Measurements from ENCODE around the gene STAT5A. TPM values are rescaled to one million over a fixed set of nuclear protein-coding genes. Genes with fewer than 3 reads are reported as not detected.
"Not testable (repeated sequence)": the region's sequence is repeated elsewhere in the genome, so short reads cannot be mapped to it uniquely, and the experiment has no call there.

The STAT5A gene
- total RNA-seq, 1 experiment from 2014 or later: 0.31 TPM

GRCh38 chr17:42315402-42316156 lies 27.3 kb downstream of the STAT5A start:
- in situ Hi-C loops (cut with HindIII; ENCODE audit: low sequenced_read_pairs): loop anchor here (25.0 kb wide), 1 partner anchor 103 kb away; no protein-coding TSS in a partner anchor
- no peak for DNase-seq (ENCODE audit: low spot score)

GRCh38 chr17:42316755-42317154 lies 28.5 kb downstream of the STAT5A start:
- no peak for DNase-seq (ENCODE audit: low spot score)
- in situ Hi-C loops (cut with HindIII; ENCODE audit: low sequenced_read_pairs): loop anchor here (25.0 kb wide), 1 partner anchor 104 kb away; no protein-coding TSS in a partner anchor

GRCh38 chr17:42317266-42317845 lies 29.1 kb downstream of the STAT5A start:
- peak; percentile 85 for DNase-seq (ENCODE audit: low spot score)
- in situ Hi-C loops (cut with HindIII; ENCODE audit: low sequenced_read_pairs): loop anchor here (25.0 kb wide), 1 partner anchor 105 kb away; no protein-coding TSS in a partner anchor

GRCh38 chr17:42317967-42318366 lies 29.7 kb downstream of the STAT5A start:
- in situ Hi-C loops (cut with HindIII; ENCODE audit: low sequenced_read_pairs): loop anchor here (25.0 kb wide), 1 partner anchor 106 kb away; no protein-coding TSS in a partner anchor
- DNase-seq (ENCODE audit: low spot score): not testable (repeated sequence)

GRCh38 chr17:42321555-42321954 lies 33.3 kb downstream of the STAT5A start:
- in situ Hi-C loops (cut with HindIII; ENCODE audit: low sequenced_read_pairs): loop anchor here (25.0 kb wide), 1 partner anchor 109 kb away; no protein-coding TSS in a partner anchor
- DNase-seq (ENCODE audit: low spot score): peak; percentile 92

GRCh38 chr17:42322382-42323267 lies 34.3 kb downstream of the STAT5A start:
- in situ Hi-C loops (cut with HindIII; ENCODE audit: low sequenced_read_pairs): loop anchor here (25.0 kb wide), 1 partner anchor 110 kb away; no protein-coding TSS in a partner anchor
- peak; percentile 92 for DNase-seq (ENCODE audit: low spot score)

- DNase-seq (ENCODE audit: low spot score): no peak
- in situ Hi-C loops (cut with HindIII; ENCODE audit: low sequenced_read_pairs): loop anchor here (25.0 kb wide), 1 partner anchor 111 kb away; no protein-coding TSS in a partner anchor
Measured at GRCh38 chr17:42323268-42323773, 35.0 kb downstream of the STAT5A start.

GRCh38 chr17:42325026-42325425 lies 36.7 kb downstream of the STAT5A start:
- in situ Hi-C loops (cut with HindIII; ENCODE audit: low sequenced_read_pairs): no loop called here
- no peak for DNase-seq (ENCODE audit: low spot score)

GRCh38 chr17:42329025-42329976 lies 41.0 kb downstream of the STAT5A start:
- DNase-seq (ENCODE audit: low spot score): no peak
- in situ Hi-C loops (cut with HindIII; ENCODE audit: low sequenced_read_pairs): no loop called here

GRCh38 chr17:42333053-42333452 lies 44.8 kb downstream of the STAT5A start:
- no peak for DNase-seq (ENCODE audit: low spot score)
- in situ Hi-C loops (cut with HindIII; ENCODE audit: low sequenced_read_pairs): no loop called here

GRCh38 chr17:42334677-42335076 lies 46.4 kb downstream of the STAT5A start:
- in situ Hi-C loops (cut with HindIII; ENCODE audit: low sequenced_read_pairs): no loop called here
- DNase-seq (ENCODE audit: low spot score): no peak

- DNase-seq (ENCODE audit: low spot score): no peak
- in situ Hi-C loops (cut with HindIII; ENCODE audit: low sequenced_read_pairs): no loop called here
Measured at GRCh38 chr17:42337442-42337841, 49.1 kb downstream of the STAT5A start.

GRCh38 chr17:42338427-42338985 lies 50.2 kb downstream of the STAT5A start:
- in situ Hi-C loops (cut with HindIII; ENCODE audit: low sequenced_read_pairs): no loop called here
- DNase-seq (ENCODE audit: low spot score): no peak

- in situ Hi-C loops (cut with HindIII; ENCODE audit: low sequenced_read_pairs): no loop called here
Measured at GRCh38 chr17:42339221-42339620, 50.9 kb downstream of the STAT5A start.

GRCh38 chr17:42340691-42341127 lies 52.4 kb downstream of the STAT5A start:
- DNase-seq (ENCODE audit: low spot score): no peak
- in situ Hi-C loops (cut with HindIII; ENCODE audit: low sequenced_read_pairs): no loop called here

More at GRCh38 chr17:42339221-42339620, 50.9 kb downstream of the STAT5A start:
- no peak for DNase-seq (ENCODE audit: low spot score)

- in situ Hi-C loops (cut with HindIII; ENCODE audit: low sequenced_read_pairs): no loop called here
- DNase-seq (ENCODE audit: low spot score): no peak
Measured at GRCh38 chr17:42341568-42341967, 53.3 kb downstream of the STAT5A start.

- no peak for DNase-seq (ENCODE audit: low spot score)
- in situ Hi-C loops (cut with HindIII; ENCODE audit: low sequenced_read_pairs): no loop called here
Measured at GRCh38 chr17:42342242-42343008, 54.1 kb downstream of the STAT5A start.

Data from G401 (cell line).